ENCODE data around the gene EYA4.

- TF ChIP-seq EZH2 (IDR thresholded peaks at IDR 0.05; ENCODE audit: borderline replicate concordance, low read length), result no peak
- TF ChIP-seq CTCF (IDR thresholded peaks at IDR 0.05; ENCODE audit: low read length), result no peak
Measured at GRCh38 chr6:133410638-133411435, 169.7 kb downstream of the EYA4 start.
